ENCODE data around the gene ANXA2. TPM values are rescaled to one million over a fixed set of nuclear protein-coding genes. Genes with fewer than 3 reads are reported as not detected.
"Not testable (repeated sequence)": the region's sequence is repeated elsewhere in the genome, so short reads cannot be mapped to it uniquely, and the experiment has no call there.

ANXA2 gene
- total RNA-seq, 1 donor from 2014 or later, result 925 TPM

GRCh38 chr15:60343221-60343970, 54.4 kb downstream of the ANXA2 start:
- TF ChIP-seq CTCF (IDR thresholded peaks at IDR 0.05; ENCODE audit: partially characterized antibody, unreplicated experiment), result no peak
- peaks cover 1% of the 10 kb centered on the region for H3K9me3 Mint-ChIP-seq (ENCODE audit: unreplicated experiment)
- H3K4me1 Mint-ChIP-seq (ENCODE audit: low read depth, unreplicated experiment), result no peaks in the 10 kb centered on the region
- H3K27ac Mint-ChIP-seq (ENCODE audit: unreplicated experiment), result no peak overlapping the region
- H3K4me3 Mint-ChIP-seq (ENCODE audit: unreplicated experiment), result no peak overlapping the region
- H3K27me3 Mint-ChIP-seq (ENCODE audit: unreplicated experiment), result no peaks in the 10 kb centered on the region
- peaks cover 4% of the 10 kb centered on the region for H3K36me3 Mint-ChIP-seq (ENCODE audit: unreplicated experiment)
- no peak for DNase-seq

GRCh38 chr15:60340207-60340921, 57.4 kb downstream of the ANXA2 start:
- no peak for DNase-seq
- Mint-ChIP-seq H3K36me3 (ENCODE audit: unreplicated experiment) (no peaks in the 10 kb centered on the region), H3K27ac (ENCODE audit: unreplicated experiment) (no peak overlapping the region), H3K4me3 (ENCODE audit: unreplicated experiment) (no peak overlapping the region), H3K9me3 (ENCODE audit: unreplicated experiment) (peaks cover 1% of the 10 kb centered on the region), H3K4me1 (ENCODE audit: low read depth, unreplicated experiment) (no peaks in the 10 kb centered on the region), H3K27me3 (ENCODE audit: unreplicated experiment) (no peaks in the 10 kb centered on the region)
- no peak for TF ChIP-seq CTCF (IDR thresholded peaks at IDR 0.05; ENCODE audit: partially characterized antibody, unreplicated experiment)

GRCh38 chr15:60339236-60339635, 58.5 kb downstream of the ANXA2 start:
- H3K27ac Mint-ChIP-seq (ENCODE audit: unreplicated experiment), result no peak overlapping the region
- no peak for TF ChIP-seq CTCF (IDR thresholded peaks at IDR 0.05; ENCODE audit: partially characterized antibody, unreplicated experiment)

GRCh38 chr15:60338810-60339209, 59.0 kb downstream of the ANXA2 start:
- Mint-ChIP-seq H3K4me3 (ENCODE audit: unreplicated experiment) (no peak overlapping the region), H3K27ac (ENCODE audit: unreplicated experiment) (no peak overlapping the region), H3K36me3 (ENCODE audit: unreplicated experiment) (no peaks in the 10 kb centered on the region), H3K4me1 (ENCODE audit: low read depth, unreplicated experiment) (no peaks in the 10 kb centered on the region), H3K9me3 (ENCODE audit: unreplicated experiment) (peaks cover 1% of the 10 kb centered on the region), H3K27me3 (ENCODE audit: unreplicated experiment) (no peaks in the 10 kb centered on the region)
- DNase-seq, result no peak
- no peak for TF ChIP-seq CTCF (IDR thresholded peaks at IDR 0.05; ENCODE audit: partially characterized antibody, unreplicated experiment)

More at GRCh38 chr15:60339236-60339635, 58.5 kb downstream of the ANXA2 start:
- H3K4me3 Mint-ChIP-seq (ENCODE audit: unreplicated experiment), result no peak overlapping the region
- no peaks in the 10 kb centered on the region for H3K36me3 Mint-ChIP-seq (ENCODE audit: unreplicated experiment)
- peaks cover 1% of the 10 kb centered on the region for H3K9me3 Mint-ChIP-seq (ENCODE audit: unreplicated experiment)
- DNase-seq, result no peak
- H3K4me1 Mint-ChIP-seq (ENCODE audit: low read depth, unreplicated experiment), result no peaks in the 10 kb centered on the region
- no peaks in the 10 kb centered on the region for H3K27me3 Mint-ChIP-seq (ENCODE audit: unreplicated experiment)

GRCh38 chr15:60337076-60337475, 60.7 kb downstream of the ANXA2 start:
- Mint-ChIP-seq H3K27ac (ENCODE audit: unreplicated experiment) (no peak overlapping the region), H3K9me3 (ENCODE audit: unreplicated experiment) (no peaks in the 10 kb centered on the region), H3K4me1 (ENCODE audit: low read depth, unreplicated experiment) (no peaks in the 10 kb centered on the region), H3K36me3 (ENCODE audit: unreplicated experiment) (no peaks in the 10 kb centered on the region), H3K27me3 (ENCODE audit: unreplicated experiment) (no peaks in the 10 kb centered on the region), H3K4me3 (ENCODE audit: unreplicated experiment) (no peak overlapping the region)
- no peak for DNase-seq
- no peak for TF ChIP-seq CTCF (IDR thresholded peaks at IDR 0.05; ENCODE audit: partially characterized antibody, unreplicated experiment)

- H3K27ac Mint-ChIP-seq (ENCODE audit: unreplicated experiment); H3K4me1 Mint-ChIP-seq (ENCODE audit: low read depth, unreplicated experiment); H3K4me3 Mint-ChIP-seq (ENCODE audit: unreplicated experiment); H3K9me3 Mint-ChIP-seq (ENCODE audit: unreplicated experiment); H3K36me3 Mint-ChIP-seq (ENCODE audit: unreplicated experiment); DNase-seq; H3K27me3 Mint-ChIP-seq (ENCODE audit: unreplicated experiment): not testable (repeated sequence)
Measured at GRCh38 chr15:60335296-60335695, 62.5 kb downstream of the ANXA2 start.
